GM12878 (cell line): Measurements from ENCODE around the gene MPIG6B. TPM values are rescaled to one million over a fixed set of nuclear protein-coding genes. Genes with fewer than 3 reads are reported as not detected.
A peak's percentile ranks its signal among the peaks of the same experiment; 100 is the strongest.

Experiments
- ATAC-seq: fragments of 200-7000 bp; cut with Tn5 transposase; 3 replicates; pipeline ENCODE4 v1.9.1; 2020; ENCODE audit warnings: mild to moderate bottlenecking, moderate library complexity
- BruUV-seq: library from RNA; stranded (reverse); fragments of 400-500 nt; replicated peaks from 2 replicates; lab custom pipeline; 2021; lab: Mats Ljungman, UMichigan
- CTCF ChIA-PET: fragments of 300-600 bp; sonication (Branson Sonifier 250); formaldehyde crosslinking; extraction: SDS; loops from one replicate; lab custom pipeline; 2021; ENCODE audit warnings: inconsistent platforms; lab: Yijun Ruan, JAX
- POLR2A ChIA-PET: fragments of 350-600 bp; formaldehyde crosslinking; extraction: SDS; loops from one replicate; lab custom pipeline; 2021; ENCODE audit warnings: inconsistent platforms; lab: Charles Lee
- RAD21 ChIA-PET: fragments of 300-600 bp; sonication (Branson Sonifier 250); formaldehyde crosslinking; loops from one replicate; lab custom pipeline; 2023; ENCODE audit warnings: antibody characterized with exemption; ENCODE audit not compliant: unreplicated experiment; lab: Charles Lee
- SMC1A ChIA-PET: fragments of 300-600 bp; sonication (Branson Sonifier 250); formaldehyde crosslinking; loops from one replicate; lab custom pipeline; 2023; ENCODE audit not compliant: unreplicated experiment, uncharacterized antibody; lab: Charles Lee
- DNase-seq: peaks from one replicate; pipeline ENCODE4 v3.0.0-alpha.2; 2011; ENCODE audit warnings: low read depth, low spot score
- FAIRE-seq: peaks from 3 replicates; lab custom pipeline; 2011; peaks lifted over from hg19 to GRCh38; lab: Jason Lieb, UNC
- H2AFZ ChIP-seq: 2 replicates; pipeline ENCODE4 v1.6.0; 2011; ENCODE audit warnings: low read depth, low read length, control low read depth; ENCODE audit not compliant: control insufficient read depth
- H3K27ac ChIP-seq: 2 replicates; pipeline ENCODE4 v1.5.1; 2011; ENCODE audit warnings: control low read depth; ENCODE audit not compliant: control insufficient read depth, insufficient read depth
- H3K27me3 ChIP-seq, 2 experiments: replicated peaks in 1 of 2; 2 replicates each; pipeline versions ENCODE4 v1.6.0 to v1.6.1; 2011; ENCODE audit warnings: low read length in 1 of 2; ENCODE audit not compliant: control insufficient read depth in 2 of 2, insufficient read depth in 2 of 2
- H3K36me3 ChIP-seq, 2 experiments: 2 replicates each; pipeline ENCODE4 v1.5.1; 2011; ENCODE audit warnings: low read length in 1 of 2; ENCODE audit not compliant: control insufficient read depth in 2 of 2, insufficient read depth in 2 of 2
- H3K4me1 ChIP-seq: 2 replicates; pipeline ENCODE4 v1.6.1; 2011; ENCODE audit warnings: mild to moderate bottlenecking, low read length, moderate library complexity, mixed read lengths; ENCODE audit not compliant: control insufficient read depth, insufficient read depth
- H3K4me2 ChIP-seq: 2 replicates; pipeline ENCODE4 v1.6.0; 2011; ENCODE audit warnings: control low read depth; ENCODE audit not compliant: control insufficient read depth, insufficient read depth
- H3K4me3 ChIP-seq: fragments of 200-600 bp; sonication (generic); 2 replicates; pipeline ENCODE4 v1.5.1; 2016
- H3K79me2 ChIP-seq: 2 replicates; pipeline ENCODE4 v1.6.0; 2011; ENCODE audit warnings: low read length; ENCODE audit not compliant: control insufficient read depth, insufficient read depth
- H3K9ac ChIP-seq: 2 replicates; pipeline ENCODE4 v1.8.0; 2011; ENCODE audit warnings: low read length, control low read depth, mixed read lengths; ENCODE audit not compliant: control insufficient read depth, insufficient read depth
- H3K9me3 ChIP-seq: replicated peaks from 3 replicates; pipeline ENCODE4 v1.5.1; 2011; ENCODE audit warnings: mild to moderate bottlenecking, low read length; ENCODE audit not compliant: control insufficient read depth, insufficient read depth
- H4K20me1 ChIP-seq: 2 replicates; pipeline ENCODE4 v1.6.0; 2011; ENCODE audit not compliant: control insufficient read depth, insufficient read depth
- ATF3 ChIP-seq: IDR thresholded peaks from 2 replicates; pipeline ENCODE4 v1.6.1; 2011; ENCODE audit warnings: low read depth, mild to moderate bottlenecking, low read length, moderate library complexity, borderline replicate concordance; ENCODE audit errors: extremely low read depth
- FOXK2 ChIP-seq: fragments of 450-650 bp; IDR thresholded peaks from 2 replicates; pipeline ENCODE4 v1.6.1; 2017; ENCODE audit warnings: mild to moderate bottlenecking, moderate library complexity
- HSF1 ChIP-seq: fragments of 150-350 bp; IDR thresholded peaks from 2 replicates; pipeline ENCODE4 v1.6.1; 2014; ENCODE audit warnings: mild to moderate bottlenecking, low read depth, low read length
- KLF5 ChIP-seq: fragments of 450-650 bp; IDR thresholded peaks from 2 replicates; pipeline ENCODE4 v1.6.1; 2014; ENCODE audit warnings: mild to moderate bottlenecking; ENCODE audit not compliant: partially characterized antibody
- MTA3 ChIP-seq: IDR thresholded peaks from 2 replicates; pipeline ENCODE4 v1.6.1; 2012; ENCODE audit warnings: low read length, inconsistent platforms, borderline replicate concordance
- NFYB ChIP-seq: IDR thresholded peaks from 2 replicates; pipeline ENCODE4 v1.6.1; 2011; ENCODE audit warnings: low read depth, mild to moderate bottlenecking, low read length, improper control_type of control experiment, moderate library complexity; ENCODE audit not compliant: insufficient read depth
- RFX5 ChIP-seq: IDR thresholded peaks from 2 replicates; pipeline ENCODE4 v1.6.1; 2011; ENCODE audit warnings: low read depth, low read length, improper control_type of control experiment
- SP1 ChIP-seq: IDR thresholded peaks from one replicate; pipeline ENCODE4 v1.6.1; 2011; ENCODE audit warnings: low read depth, low read length
- SREBF1 ChIP-seq: IDR thresholded peaks from 2 replicates; pipeline ENCODE4 v1.6.1; 2012; ENCODE audit warnings: mild to moderate bottlenecking, low read length
- SRF ChIP-seq, 2 experiments: IDR thresholded peaks; 2 replicates each; pipeline ENCODE4 v1.6.1; 2011; ENCODE audit warnings: low read depth in 2 of 2, low read length in 2 of 2, mild to moderate bottlenecking in 1 of 2, moderate library complexity in 1 of 2
- TARDBP ChIP-seq: IDR thresholded peaks from 2 replicates; pipeline ENCODE4 v1.6.1; 2016; ENCODE audit warnings: borderline replicate concordance
- ZNF217 ChIP-seq: fragments of 450-650 bp; IDR thresholded peaks from 2 replicates; pipeline ENCODE4 v1.6.1; 2017; ENCODE audit warnings: antibody characterized with exemption, mild to moderate bottlenecking
- WGBS: methylation state at CpG from one replicate; pipeline ENCODE4 v1.1.6; 2016; ENCODE audit warnings: low lambda C conversion rate; ENCODE audit not compliant: insufficient replicate concordance, insufficient coverage; ENCODE audit errors: missing lambda C conversion rate; 5-methylcytosine and 5-hydroxymethylcytosine counted together
- in situ Hi-C: fragments of 300-500 bp; cut with MboI; formaldehyde crosslinking; loops from 9 replicates; pipeline ENCODE4 v1.14.3; 2018; ENCODE audit warnings: mixed read lengths
- intact Hi-C: fragments of 100-400 bp; cut with micrococcal nuclease; formaldehyde crosslinking; loops from one replicate; pipeline ENCODE4 v1.14.2; 2022; ENCODE audit not compliant: unreplicated experiment
- polyA plus RNA-seq, 11 experiments: library from polyadenylated mRNA; depleted of rRNA in 4 of 11; unstranded in 6 of 11; stranded (reverse) in 5 of 11; fragments of >200 nt; fragmentation: Nextera tagmentation in 4 of 11; fragmentation: Illumina TruSeq in 1 of 11; extraction: Ambion mirVana in 4 of 11; extraction: Trizol in 1 of 11; gene quantifications; 1 replicate in 1 of 11; 2 replicates in 10 of 11; pipeline versions ENCODE4 v1.2.1 to v1.2.3, GENCODE V29; 2011 to 2016; ENCODE audit warnings: inconsistent platforms in 2 of 11, missing spikeins in 2 of 11, low read depth in 1 of 11
- total RNA-seq, 4 experiments: library from RNA; depleted of rRNA in 3 of 4; stranded (reverse); fragments of >200 nt in 3 of 4; fragmentation: Illumina TruSeq in 1 of 4; extraction: Trizol in 1 of 4; gene quantifications; 2 replicates each; pipeline versions ENCODE4 v1.2.1 to v1.2.3, GENCODE V29; 2013 to 2021
- TF ChIP-seq, protein P1 (sequence below): fragments of 450-650 bp; conservative IDR thresholded peaks from 2 replicates; pipeline ENCODE4 v1.6.1; 2017; ENCODE audit warnings: mild to moderate bottlenecking, moderate library complexity

The MPIG6B gene
- total and polyA plus RNA-seq, 10 of the 15 experiments (the other 5 are each of a cell fraction or from before 2014, with no cell fraction given), result not detected

DNA sequence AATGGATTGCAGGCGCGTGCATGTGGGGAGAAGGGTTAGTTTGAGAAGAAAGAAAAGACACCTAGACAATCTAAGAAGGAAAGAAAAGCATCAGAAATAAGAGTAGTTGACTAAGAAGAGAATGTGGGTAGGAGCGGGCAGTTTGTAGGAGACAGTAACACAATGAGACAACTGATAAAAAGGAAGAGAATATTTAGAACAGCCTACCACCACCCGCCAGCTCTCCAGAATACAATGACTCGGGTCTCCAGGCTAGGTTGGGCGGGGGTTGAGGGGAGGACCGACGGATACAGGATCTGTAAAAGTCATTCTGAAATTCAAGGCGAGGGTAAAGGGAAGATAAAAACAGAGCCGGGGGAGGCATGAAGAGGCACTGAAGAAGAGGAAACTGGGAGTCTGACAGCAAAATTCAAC, 20.8 kb upstream of the MPIG6B start:
- intact Hi-C loops, result loop anchor here (2.0 kb wide), 1 partner anchor 36 kb away; no protein-coding TSS in a partner anchor
- Histone ChIP-seq H3K4me2 (peak overlapping the region; percentile 81), H3K9me3 (no peaks in the 10 kb centered on the region), H3K36me3 (peaks cover 0 to 2% of the 10 kb centered on the region in 2 experiments; a peak in 2 of 4 replicates), H3K4me3 (peak overlapping the region; percentile 96), H3K79me2 (peaks cover 17% of the 10 kb centered on the region), H2AFZ (peak overlapping the region; percentile 57), H3K27me3 (no peaks in the 10 kb centered on the region), H3K9ac (peak overlapping the region; percentile 69), H3K27ac (peak overlapping the region; percentile 91), H3K4me1 (peaks cover 9% of the 10 kb centered on the region; the same call in 1 of the 2 replicates), H4K20me1 (no peaks in the 10 kb centered on the region)
- TSS peak; percentile 63 for BruUV-seq
- RAD21 ChIA-PET, result interaction anchor here (0.8 to 1.7 kb wide), 7 partner anchors 29 to 161 kb away, joined by 3 to 8 read pairs (median 4); partner anchors contain the start of genes CLIC1 and NEU1
- in situ Hi-C loops, result no loop called here
- ATAC-seq (peak; percentile 25), DNase-seq (no peak), FAIRE-seq (no peak)
- POLR2A ChIA-PET, result interaction anchor here (0.9 to 3.2 kb wide), 11 partner anchors 35 to 196 kb away, joined by 3 to 23 read pairs (median 5); partner anchors contain the start of genes CLIC1, DDX39B, EHMT2 and GPANK1
- no peak for TF ChIP-seq NFYB
- no peak for TF ChIP-seq SP1
- no peak for TF ChIP-seq ATF3
- no peak for TF ChIP-seq RFX5
- no peak for TF ChIP-seq ZNF217
- no peak for TF ChIP-seq TARDBP
- no peak for TF ChIP-seq KLF5
- TF ChIP-seq, protein P1, sequence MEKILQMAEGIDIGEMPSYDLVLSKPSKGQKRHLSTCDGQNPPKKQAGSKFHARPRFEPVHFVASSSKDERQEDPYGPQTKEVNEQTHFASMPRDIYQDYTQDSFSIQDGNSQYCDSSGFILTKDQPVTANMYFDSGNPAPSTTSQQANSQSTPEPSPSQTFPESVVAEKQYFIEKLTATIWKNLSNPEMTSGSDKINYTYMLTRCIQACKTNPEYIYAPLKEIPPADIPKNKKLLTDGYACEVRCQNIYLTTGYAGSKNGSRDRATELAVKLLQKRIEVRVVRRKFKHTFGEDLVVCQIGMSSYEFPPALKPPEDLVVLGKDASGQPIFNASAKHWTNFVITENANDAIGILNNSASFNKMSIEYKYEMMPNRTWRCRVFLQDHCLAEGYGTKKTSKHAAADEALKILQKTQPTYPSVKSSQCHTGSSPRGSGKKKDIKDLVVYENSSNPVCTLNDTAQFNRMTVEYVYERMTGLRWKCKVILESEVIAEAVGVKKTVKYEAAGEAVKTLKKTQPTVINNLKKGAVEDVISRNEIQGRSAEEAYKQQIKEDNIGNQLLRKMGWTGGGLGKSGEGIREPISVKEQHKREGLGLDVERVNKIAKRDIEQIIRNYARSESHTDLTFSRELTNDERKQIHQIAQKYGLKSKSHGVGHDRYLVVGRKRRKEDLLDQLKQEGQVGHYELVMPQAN, result no peak
- no peak for TF ChIP-seq HSF1
- no peak for TF ChIP-seq SREBF1
- no peak for TF ChIP-seq FOXK2
- no peak for TF ChIP-seq SRF (IDR thresholded peaks at IDR 0.05; ENCODE audit: low read depth in 2 of 2, low read length in 2 of 2)
- TF ChIP-seq MTA3, result no peak
- under 1% methylated on average over 10 of the region's 10 CpGs for WGBS
- CTCF ChIA-PET, result interaction anchor here (0.6 to 1.5 kb wide), 8 partner anchors 8 to 208 kb away, joined by 3 to 10 read pairs (median 4); partner anchors contain the start of gene MSH5
- SMC1A ChIA-PET, result interaction anchor here (0.7 to 3.1 kb wide), 5 partner anchors 32 to 427 kb away, joined by 3 to 18 read pairs (median 4); partner anchors contain the start of genes CLIC1, DDX39B and LY6G5B
